Activated CD8-positive, alpha-beta T cell treated with anti-CD3 and anti-CD28 coated beads for 36 hours (primary cell): Measurements from ENCODE around the gene METTL13. TPM values are rescaled to one million over a fixed set of nuclear protein-coding genes. Genes with fewer than 3 reads are reported as not detected.
A peak's percentile ranks its signal among the peaks of the same experiment; 100 is the strongest.

Source experiments
- ATAC-seq: fragments of 200-7000 bp; cut with Tn5 transposase; one replicate; pipeline ENCODE4 v1.10.0; 2021; ENCODE audit warnings: mild to moderate bottlenecking, moderate library complexity
- CTCF ChIA-PET: fragments of 350-600 bp; sonication (Branson Sonifier 250); formaldehyde crosslinking; loops from one replicate; lab custom pipeline; 2021; ENCODE audit warnings: antibody characterized with exemption; lab: Charles Lee
- POLR2A ChIA-PET: fragments of 350-600 bp; sonication (Branson Sonifier 250); formaldehyde crosslinking; loops from one replicate; lab custom pipeline; 2021; ENCODE audit warnings: antibody characterized with exemption; lab: Charles Lee
- DNase-seq: peaks from one replicate; pipeline ENCODE4 v3.0.0-alpha.2; 2020
- H3K27ac Mint-ChIP-seq: one replicate; pipeline ENCODE4 v1.8.0; 2021; ENCODE audit warnings: mild to moderate bottlenecking, mixed read lengths
- H3K27me3 Mint-ChIP-seq: one replicate; pipeline ENCODE4 v1.8.0; 2021; ENCODE audit warnings: mixed read lengths
- H3K36me3 Mint-ChIP-seq: one replicate; pipeline ENCODE4 v1.8.0; 2021; ENCODE audit warnings: low read depth, mixed read lengths
- H3K4me1 Mint-ChIP-seq: one replicate; pipeline ENCODE4 v1.8.0; 2021; ENCODE audit warnings: low read depth, mixed read lengths
- H3K4me3 Mint-ChIP-seq: one replicate; pipeline ENCODE4 v1.8.0; 2021; ENCODE audit warnings: mild to moderate bottlenecking, moderate library complexity, mixed read lengths
- H3K9me3 Mint-ChIP-seq: one replicate; pipeline ENCODE4 v1.8.0; 2021; ENCODE audit warnings: mixed read lengths
- CTCF ChIP-seq: fragments of 200-600 bp; IDR thresholded peaks from one replicate; pipeline ENCODE4 v1.8.0; 2022; ENCODE audit warnings: antibody characterized with exemption, mild to moderate bottlenecking
- intact Hi-C: fragments of 100-400 bp; cut with micrococcal nuclease; formaldehyde crosslinking; loops from one replicate; pipeline ENCODE4 v1.10.0; 2022
- total RNA-seq, 2 experiments: library from RNA; stranded (reverse); gene quantifications; one replicate each; pipeline ENCODE4 v1.2.3, GENCODE V29; 2021

The METTL13 gene
- total RNA-seq, 2 experiments from 2014 or later = 44.6 to 46.6 TPM

- no peak for TF ChIP-seq CTCF
- ChIA-PET POLR2A (interaction anchor here (1.0 kb wide), 1 partner anchor 21 kb away, joined by 5 read pairs; no protein-coding TSS in a partner anchor), CTCF (interaction anchor here (0.9 to 4.4 kb wide), 3 partner anchors 14 to 199 kb away, joined by 3 to 32 read pairs (median 6); no protein-coding TSS in a partner anchor)
- ATAC-seq = no peak
- intact Hi-C loops = no loop called here
- Mint-ChIP-seq H3K36me3 (peaks cover 63% of the 10 kb centered on the region), H3K4me1 (peaks cover 52% of the 10 kb centered on the region), H3K9me3 (no peaks in the 10 kb centered on the region), H3K4me3 (no peak overlapping the region), H3K27ac (peak overlapping the region; percentile 87), H3K27me3 (no peaks in the 10 kb centered on the region)
- DNase-seq = no peak
These were observed 5.1 kb downstream of the METTL13 start for GRCh38 chr1:171786534-171786933.

GRCh38 chr1:171787686-171788480, 6.4 kb downstream of the METTL13 start:
- Mint-ChIP-seq H3K4me1 (peaks cover 54% of the 10 kb centered on the region), H3K27ac (no peak overlapping the region), H3K27me3 (no peaks in the 10 kb centered on the region), H3K36me3 (peaks cover 68% of the 10 kb centered on the region), H3K9me3 (no peaks in the 10 kb centered on the region), H3K4me3 (no peak overlapping the region)
- ATAC-seq = no peak
- ChIA-PET POLR2A (no interaction called here), CTCF (interaction anchor here (4.4 kb wide), 1 partner anchor 13 kb away, joined by 32 read pairs; no protein-coding TSS in a partner anchor)
- no peak for DNase-seq
- TF ChIP-seq CTCF = no peak
- intact Hi-C loops = no loop called here

GRCh38 chr1:171788696-171789095, 7.2 kb downstream of the METTL13 start:
- H3K4me3 Mint-ChIP-seq = no peak overlapping the region
- ATAC-seq = no peak
- intact Hi-C loops = no loop called here
- ChIA-PET POLR2A (interaction anchor here (0.8 to 0.9 kb wide), 2 partner anchors 47 to 146 kb away, joined by 3 read pairs; partner anchors contain the start of gene VAMP4), CTCF (no interaction called here)
- H3K27me3 Mint-ChIP-seq = no peaks in the 10 kb centered on the region
- no peak for DNase-seq
- H3K27ac Mint-ChIP-seq = no peak overlapping the region
- H3K4me1 Mint-ChIP-seq = peaks cover 55% of the 10 kb centered on the region
- TF ChIP-seq CTCF = no peak
- no peaks in the 10 kb centered on the region for H3K9me3 Mint-ChIP-seq
- peaks cover 64% of the 10 kb centered on the region for H3K36me3 Mint-ChIP-seq

GRCh38 chr1:171790318-171790717, 8.9 kb downstream of the METTL13 start:
- ATAC-seq = no peak
- H3K4me1 Mint-ChIP-seq = peaks cover 54% of the 10 kb centered on the region
- intact Hi-C loops = no loop called here

More at GRCh38 chr1:171790318-171790717, 8.9 kb downstream of the METTL13 start:
- H3K4me3 Mint-ChIP-seq = no peak overlapping the region
- no peaks in the 10 kb centered on the region for H3K9me3 Mint-ChIP-seq
- H3K27me3 Mint-ChIP-seq = no peaks in the 10 kb centered on the region
- ChIA-PET POLR2A (no interaction called here), CTCF (interaction anchor here (1.3 kb wide), 1 partner anchor 48 kb away, joined by 3 read pairs; no protein-coding TSS in a partner anchor)
- no peak overlapping the region for H3K27ac Mint-ChIP-seq
- DNase-seq = no peak
- TF ChIP-seq CTCF = no peak
- peaks cover 69% of the 10 kb centered on the region for H3K36me3 Mint-ChIP-seq
